Sciatic nerve (tissue), 2 donors: ENCODE results near the gene ADRA2B. TPM values are rescaled to one million over a fixed set of nuclear protein-coding genes. Genes with fewer than 3 reads are reported as not detected.
A peak's percentile ranks its signal among the peaks of the same experiment; 100 is the strongest.
"Not testable (repeated sequence)": the region's sequence is repeated elsewhere in the genome, so short reads cannot be mapped to it uniquely, and the experiment has no call there.

ENCODE experiments used
- ATAC-seq: fragments of 200-7000 bp; cut with Tn5 transposase; one replicate; pipeline ENCODE4 v1.9.1; 2020; ENCODE audit warnings: mild to moderate bottlenecking, moderate library complexity
- DNase-seq: peaks from one replicate; pipeline ENCODE4 v3.0.0-alpha.2; 2020; ENCODE audit warnings: low spot score
- intact Hi-C: fragments of 100-400 bp; cut with DNase I; formaldehyde crosslinking; loops from one replicate; pipeline ENCODE4 v1.14.2; 2022
- total RNA-seq: library from RNA; stranded (reverse); fragmentation: NEBNext Ultra II Directional; extraction: Animal tissue kit (Norgen Biotek cat#: 25700); gene quantifications from one replicate; pipeline ENCODE4 v1.2.1, GENCODE V29; 2021
- donor health status: DM: no; HTN: no; CAD: no.
- donor health status: DM: no; HTN: no; CAD: no.

The ADRA2B gene
- 3.2 TPM for total RNA-seq

DNA sequence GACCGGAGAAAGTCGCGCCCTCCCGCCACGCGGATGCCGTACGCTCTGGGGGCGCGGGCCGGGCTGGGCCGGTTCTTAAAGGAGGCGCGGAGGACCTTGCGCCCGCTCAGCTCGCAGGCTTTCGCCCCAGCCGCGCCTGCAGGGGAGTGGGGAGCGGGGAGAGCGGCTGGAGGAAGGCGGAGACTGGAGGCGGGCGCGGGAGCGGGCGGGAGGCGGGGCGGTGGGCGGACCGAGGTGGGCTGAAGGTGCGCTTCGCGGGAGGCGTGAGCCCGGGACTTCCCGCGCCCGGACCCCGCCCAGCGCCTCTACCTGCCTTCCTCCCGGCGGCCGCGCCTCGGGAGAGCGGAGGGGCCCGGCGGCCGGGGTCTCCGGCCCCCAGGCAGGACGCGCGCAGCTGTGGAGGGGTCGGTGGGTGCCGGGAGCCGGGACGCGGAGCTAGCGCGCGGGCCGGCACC, at the start of gene ADRA2B:
ADRA2B (minus strand) TSS at position 148 of the 455 bp plus-strand sequence. CDS start 422 bp downstream, outside the sequence.
- no peak for ATAC-seq
- intact Hi-C loops = loop anchor here (10.0 kb wide), 1 partner anchor 112 kb away; no protein-coding TSS in a partner anchor
- DNase-seq = peak; percentile 68

DNA sequence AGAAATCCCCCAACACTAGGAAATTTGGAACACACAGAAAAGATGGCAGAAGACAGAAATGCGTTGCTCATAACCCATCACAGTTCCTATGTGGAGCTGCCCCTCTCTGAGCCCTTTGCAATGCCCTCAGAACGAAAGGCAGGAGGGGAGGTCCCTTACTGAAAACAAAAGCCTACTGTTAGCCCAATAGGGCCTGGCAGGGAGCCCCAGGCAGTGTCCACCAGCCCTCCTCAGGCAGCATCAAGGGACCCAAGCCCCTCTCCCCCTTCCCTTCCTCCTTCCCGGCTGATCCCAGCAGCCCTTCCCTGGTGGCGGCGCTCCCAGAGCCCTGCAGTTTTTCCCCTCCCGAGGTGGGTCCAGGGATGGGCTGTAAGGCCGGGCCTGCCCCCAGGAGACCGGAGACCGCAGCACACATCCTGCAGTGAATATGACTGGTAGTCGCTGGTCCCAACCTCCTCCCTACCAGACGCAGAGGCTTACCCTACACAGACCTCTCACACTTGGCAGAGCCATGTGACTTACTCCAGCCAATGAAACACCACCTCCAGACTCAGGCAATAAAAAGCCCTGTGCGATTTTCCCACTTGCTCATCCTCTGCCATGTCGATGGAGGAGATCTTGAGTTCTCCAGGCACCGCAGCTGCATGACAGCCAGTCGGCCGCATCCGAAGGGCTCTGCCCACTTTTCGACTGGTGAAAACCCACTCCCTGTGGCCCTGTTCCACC, 48.3 kb upstream of the ADRA2B start:
- ATAC-seq = peak; percentile 78
- intact Hi-C loops = no loop called here

DNA sequence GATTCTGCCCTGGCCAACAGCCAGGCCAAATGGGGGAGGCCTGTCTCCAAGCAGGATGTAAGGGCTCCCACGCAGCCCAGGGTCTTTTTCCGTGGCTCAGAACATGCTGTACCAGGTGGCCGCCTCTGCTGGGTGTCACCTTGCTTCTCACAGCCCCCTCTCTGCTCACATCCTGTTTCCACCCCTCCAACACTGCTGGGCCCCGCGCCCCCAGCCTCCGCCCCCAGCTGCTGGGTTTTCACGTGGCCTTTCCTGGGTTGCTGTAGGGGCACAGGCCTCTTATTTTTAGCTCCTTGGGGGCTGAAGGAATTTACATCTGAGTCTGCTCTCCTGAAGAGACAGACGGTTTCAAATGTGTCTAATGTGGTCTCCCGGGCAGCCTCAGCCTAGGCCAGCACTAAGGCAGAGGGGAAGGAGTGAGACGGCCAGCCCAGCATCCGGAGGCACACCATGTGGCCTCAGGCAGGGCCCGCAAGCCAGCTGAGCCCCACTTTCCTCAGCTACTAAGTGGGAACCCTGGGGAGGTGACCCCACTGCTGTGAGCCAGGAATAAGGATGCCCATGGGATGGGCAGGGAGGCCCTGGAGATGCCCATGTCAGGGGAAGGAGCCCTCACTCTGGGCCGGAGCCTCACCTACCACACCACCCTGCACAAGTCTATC, 47.5 kb upstream of the ADRA2B start:
- DNase-seq (no peak), ATAC-seq (peak; percentile 48)
- intact Hi-C loops = no loop called here

More for the DNA sequence above, 48.3 kb upstream of the ADRA2B start:
- DNase-seq = no peak

DNA sequence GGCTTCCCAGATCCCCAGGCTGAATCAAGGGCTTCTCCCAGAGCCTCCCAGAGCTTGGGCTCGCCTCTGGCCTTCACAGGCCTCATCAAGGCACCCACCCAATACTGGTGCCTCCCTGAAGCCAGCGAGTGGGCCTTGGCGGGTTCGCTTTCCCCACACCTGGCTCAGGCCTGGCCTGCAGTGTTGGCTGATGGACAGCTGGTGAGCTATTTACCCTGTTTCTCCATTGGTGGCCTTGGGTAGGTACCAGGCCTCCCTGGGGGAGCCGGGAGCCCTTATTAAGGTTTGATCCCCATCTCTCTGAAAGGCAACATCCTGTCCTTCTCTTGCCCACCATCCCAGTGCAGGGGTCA, 47.0 kb upstream of the ADRA2B start:
- ATAC-seq = no peak
- DNase-seq = no peak
- intact Hi-C loops = no loop called here

DNA sequence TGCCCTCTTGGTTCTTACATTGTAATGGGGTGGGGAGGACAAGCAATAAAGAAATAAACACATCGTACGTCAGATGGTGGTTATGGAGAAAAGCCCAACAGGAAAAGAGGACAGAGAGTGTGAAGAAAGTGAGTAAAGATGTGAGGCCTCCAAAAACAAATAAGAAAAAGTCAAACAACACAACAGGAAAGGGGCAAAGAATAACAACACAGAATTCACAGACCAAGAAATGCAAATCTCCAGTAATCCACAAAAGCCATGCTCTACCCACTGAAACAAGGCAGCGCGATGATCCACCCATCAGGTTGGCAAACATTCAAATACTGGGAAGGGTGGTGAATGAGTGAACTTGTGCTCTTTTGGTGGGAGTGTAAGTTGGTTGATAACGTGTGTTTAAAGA, 45.5 kb upstream of the ADRA2B start:
- ATAC-seq (no peak), DNase-seq (no peak)
- intact Hi-C loops = no loop called here

DNA sequence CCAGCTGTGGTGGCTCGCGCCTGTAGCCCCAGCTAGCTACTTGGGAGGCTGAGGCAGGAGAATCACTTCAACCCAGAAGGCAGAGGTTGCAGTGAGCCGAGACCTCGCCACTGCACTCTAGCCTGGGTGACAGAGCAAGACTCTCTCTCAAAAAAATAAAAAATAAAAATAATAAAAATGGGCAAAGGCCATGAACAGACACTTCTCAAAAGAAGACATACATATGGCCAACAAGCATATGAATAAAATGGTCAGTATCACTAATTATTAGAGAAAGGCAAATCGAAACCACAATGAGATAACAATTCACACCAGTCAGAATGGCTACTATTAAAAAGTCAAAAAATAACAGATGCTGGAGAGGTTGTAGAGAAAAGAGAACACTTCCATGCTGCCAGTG, 44.0 kb upstream of the ADRA2B start:
- DNase-seq, intact Hi-C loops, ATAC-seq: not testable (repeated sequence)

DNA sequence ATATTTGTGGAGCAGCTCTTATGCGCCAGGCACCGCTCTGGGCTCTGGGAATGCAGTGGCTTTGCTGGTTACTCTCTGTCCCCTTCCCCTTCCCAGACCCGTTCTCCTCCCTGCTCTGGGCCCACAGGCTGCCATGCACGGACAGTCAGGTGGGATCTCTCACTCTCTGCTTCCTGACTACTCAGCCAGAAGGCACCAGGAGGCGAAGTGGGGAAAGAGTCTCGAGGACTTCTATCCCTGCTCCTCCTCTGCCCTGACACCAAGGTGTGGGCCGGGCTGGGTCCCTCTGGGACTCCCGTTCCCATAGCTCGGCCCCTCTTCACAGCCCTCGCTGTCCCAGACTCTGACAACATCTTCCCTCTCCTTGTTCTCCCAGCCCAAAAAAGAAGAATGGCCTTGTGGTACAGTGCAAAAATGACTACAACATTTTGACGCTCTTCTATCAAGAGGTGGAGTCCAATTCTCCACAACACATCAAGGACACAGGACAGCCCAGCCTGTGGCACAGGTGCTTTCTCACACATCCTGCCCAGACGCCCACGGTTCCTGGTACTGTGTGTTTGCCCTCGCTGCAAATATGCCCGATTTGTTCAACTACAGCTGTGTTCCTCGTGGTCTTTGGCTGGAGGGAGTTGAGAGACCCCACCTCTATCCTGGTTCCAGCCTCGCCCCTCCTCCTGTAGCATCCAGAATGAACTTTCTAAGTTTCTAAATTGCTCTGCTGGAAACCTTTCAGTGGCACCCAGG, 42.9 kb upstream of the ADRA2B start:
- intact Hi-C loops = no loop called here
- ATAC-seq (no peak), DNase-seq (peak; percentile 36)

DNA sequence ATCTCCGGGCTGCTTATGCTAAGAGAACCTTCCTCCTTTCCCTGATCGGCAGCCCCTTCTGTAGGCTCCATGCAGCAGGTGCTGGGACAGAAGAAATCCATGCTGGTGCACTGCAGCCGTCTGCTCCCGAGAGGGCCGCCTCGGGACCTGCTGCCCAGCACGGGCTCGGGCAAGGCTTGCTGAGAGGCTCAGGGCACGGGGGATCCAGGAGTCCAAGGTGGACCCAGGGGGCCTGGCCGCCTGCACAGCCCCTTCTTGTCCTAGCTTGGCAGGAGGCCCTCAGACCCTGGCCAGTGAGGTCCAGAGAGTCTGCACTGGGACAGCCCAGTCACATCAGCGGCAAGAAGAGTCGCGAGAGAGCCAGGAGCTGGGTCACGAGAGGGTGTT, 42.2 kb upstream of the ADRA2B start:
- DNase-seq = peak; percentile 40
- no peak for ATAC-seq
- intact Hi-C loops = no loop called here

DNA sequence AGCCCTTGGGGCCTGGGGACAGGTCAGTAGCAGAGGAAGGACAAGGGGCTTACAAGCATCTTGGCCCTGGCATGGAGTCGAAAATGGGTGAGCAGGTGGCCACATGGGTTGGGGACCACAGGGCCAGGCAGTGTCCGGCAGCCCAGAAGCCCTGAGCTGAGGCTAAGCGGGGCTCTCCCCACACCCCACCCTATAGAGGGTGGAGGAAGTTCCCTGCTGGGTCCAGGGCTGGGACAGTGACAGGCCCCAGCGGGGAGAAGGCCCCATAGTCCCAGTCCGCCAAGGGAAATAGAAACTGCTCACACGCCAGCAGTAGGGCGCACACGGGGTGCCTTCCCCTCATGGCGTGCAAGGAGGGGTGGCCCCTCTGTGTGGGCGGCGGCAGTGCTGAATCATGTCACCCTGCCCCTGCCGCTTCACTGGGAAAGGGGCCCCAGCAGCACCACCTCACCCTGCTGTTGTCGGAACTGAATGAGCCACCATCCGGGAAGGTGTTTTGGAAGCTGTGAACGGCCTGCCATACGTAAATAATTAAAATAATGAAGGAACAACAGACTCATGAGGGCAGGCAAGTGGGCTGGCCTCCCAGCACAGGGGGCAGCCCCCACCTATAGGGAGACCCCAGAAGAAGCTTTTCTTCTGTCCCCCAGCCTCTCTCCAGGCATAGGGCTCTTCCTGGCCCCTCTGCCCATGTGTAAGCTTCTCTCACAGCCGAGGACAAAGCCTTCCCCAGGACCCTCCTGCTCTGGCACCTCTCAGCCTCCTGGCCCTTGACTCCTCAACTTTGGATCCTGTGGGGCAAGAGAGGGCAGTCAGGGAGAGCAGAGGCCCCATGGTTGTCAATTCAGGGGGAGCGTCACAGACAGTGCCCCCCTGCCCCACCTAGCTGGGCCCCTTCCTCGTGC, 41.5 kb upstream of the ADRA2B start:
- DNase-seq (peak; percentile 52), ATAC-seq (peak; percentile 37)

DNA sequence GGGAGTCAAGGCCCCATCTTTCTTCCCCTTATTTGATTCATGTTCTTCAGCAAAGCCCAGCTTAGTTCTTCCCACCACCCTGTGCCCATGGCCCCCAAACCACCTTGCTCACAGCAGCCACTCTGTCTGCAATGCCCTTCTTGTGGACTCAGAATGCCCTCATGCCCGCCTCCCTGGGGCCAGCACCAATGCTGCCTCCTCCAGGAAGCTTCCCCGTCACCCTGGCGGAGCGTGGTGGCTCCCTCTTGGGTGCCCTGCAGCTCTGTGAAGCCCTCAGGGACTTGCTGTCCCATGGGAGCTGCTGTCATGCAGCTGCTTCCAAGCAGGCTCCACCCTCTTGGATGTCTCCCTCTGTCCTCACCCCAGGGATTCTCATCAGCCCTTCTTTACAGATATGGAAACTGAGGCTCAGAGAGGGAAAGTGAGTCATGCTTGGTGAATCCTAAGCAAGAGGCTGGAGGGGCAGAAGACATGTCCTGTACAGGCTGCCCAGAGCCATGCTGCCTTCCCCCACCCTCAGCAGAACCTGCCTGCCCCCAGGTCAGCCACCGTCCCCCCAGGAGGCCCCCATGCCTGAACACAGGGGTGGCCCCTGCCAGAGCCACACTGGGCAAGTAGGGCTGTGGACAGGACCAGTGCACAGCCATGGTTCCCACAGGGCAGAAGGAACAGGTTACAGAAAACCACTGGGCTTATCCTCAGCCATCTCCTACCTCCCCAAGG, 40.7 kb upstream of the ADRA2B start:
- peak; percentile 48 for DNase-seq

More for the DNA sequence above, 41.5 kb upstream of the ADRA2B start:
- intact Hi-C loops = no loop called here

DNA sequence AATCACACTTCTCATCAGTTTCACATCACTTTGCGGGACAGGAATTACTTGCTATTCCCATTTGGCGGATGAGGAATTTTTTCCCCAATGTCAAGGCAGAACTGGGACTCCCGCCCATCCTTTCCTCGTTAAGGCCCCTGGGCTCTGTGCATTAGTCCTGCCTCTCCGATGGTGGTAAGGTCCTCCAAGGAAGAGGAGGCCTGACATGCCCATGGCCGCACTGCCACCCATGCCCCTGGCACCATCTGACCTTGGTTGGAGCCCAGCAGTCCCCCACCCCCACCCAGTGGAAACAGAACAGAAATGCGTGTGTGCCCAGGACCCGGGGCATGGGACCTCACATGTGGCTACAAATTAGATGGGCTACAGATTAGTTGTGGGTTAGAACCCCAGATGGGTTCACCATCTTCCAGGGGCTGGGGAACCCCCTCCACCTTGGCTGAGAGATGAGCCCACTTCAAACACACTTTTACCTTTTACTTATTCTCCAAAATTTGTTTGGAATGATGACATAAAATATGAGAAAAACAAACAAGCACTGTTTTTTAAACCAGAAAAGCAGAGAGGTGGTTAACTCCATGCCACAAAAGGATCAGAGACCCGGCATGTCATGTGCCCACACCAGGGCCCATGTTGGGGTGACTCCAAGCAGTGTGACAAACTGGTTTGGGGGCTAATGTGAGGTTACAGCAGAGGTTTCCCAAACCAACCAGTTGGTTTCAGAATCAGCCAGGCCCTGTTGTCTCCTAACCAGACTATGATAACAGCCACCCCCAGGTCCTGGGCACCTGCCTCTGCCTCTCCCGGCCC, 39.8 kb upstream of the ADRA2B start:
- no peak for ATAC-seq
- DNase-seq = peak; percentile 30
- intact Hi-C loops = no loop called here

More for the DNA sequence above, 40.7 kb upstream of the ADRA2B start:
- intact Hi-C loops = no loop called here
- no peak for ATAC-seq

DNA sequence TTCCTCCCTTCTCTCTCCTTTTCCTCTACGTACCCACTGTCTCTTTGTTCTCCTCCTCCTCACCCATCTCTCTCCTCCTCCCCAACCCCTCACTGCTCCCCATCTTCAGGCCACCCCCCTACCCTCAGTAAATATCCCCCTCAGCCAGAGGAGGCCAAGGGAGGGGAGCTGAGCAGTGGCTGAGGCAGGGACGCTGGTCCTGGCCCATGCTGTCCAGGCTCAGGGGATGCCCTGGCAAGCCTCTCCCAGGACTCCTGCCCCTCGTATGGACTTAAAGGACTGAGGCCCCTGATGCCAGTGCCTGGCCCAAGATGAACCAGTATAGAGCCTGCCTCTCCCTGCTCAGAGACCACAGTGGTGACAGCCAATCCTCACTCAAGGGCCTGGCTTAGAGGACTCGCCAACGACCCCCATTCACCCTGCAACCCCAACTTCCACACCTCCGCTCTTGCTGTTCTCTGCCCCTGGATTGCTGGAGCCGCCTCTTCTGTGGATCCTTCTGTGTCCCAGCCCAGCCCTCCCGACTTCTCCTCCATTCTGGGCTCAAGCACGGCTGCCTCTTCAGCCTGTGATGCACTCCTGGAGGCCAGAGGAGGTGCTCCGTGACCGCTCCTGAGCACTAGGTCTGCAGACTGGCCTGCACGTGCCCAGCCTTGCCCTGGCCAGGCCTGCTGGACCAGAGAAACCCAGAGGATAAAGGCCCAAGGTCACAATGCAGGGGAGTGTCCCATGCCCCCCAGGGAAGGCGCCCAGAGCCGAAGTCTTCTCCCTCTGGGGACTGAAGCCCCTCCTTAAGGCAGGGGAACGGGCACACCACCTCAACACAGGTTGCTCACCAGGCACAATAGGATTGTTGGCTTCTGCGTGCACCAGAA, 38.4 kb upstream of the ADRA2B start:
- intact Hi-C loops = no loop called here
- ATAC-seq (no peak), DNase-seq (peak; percentile 35)

DNA sequence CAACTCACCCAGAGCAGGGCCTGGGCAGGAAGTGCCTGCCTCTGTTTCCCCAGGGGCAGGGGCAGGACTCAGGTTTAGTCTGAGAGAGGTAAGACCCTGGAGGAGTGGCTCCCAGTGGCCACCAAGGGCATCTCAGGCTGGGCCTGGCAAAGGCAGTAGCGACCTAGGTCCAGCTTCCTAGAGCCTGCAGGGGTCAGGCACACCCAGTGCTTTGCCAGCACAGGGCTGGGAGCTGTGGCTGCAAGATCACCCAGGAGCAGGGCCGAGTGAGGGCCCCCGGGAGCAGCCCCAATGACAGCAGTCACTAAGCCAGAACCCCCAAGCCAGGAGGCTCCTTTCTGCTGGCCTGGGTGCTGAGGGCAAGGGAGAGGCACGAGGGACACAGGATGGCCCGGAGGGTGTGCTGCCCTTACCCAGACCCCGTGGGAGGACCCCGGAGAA, 37.6 kb upstream of the ADRA2B start:
- DNase-seq (peak; percentile 30), ATAC-seq (no peak)
- intact Hi-C loops = no loop called here

DNA sequence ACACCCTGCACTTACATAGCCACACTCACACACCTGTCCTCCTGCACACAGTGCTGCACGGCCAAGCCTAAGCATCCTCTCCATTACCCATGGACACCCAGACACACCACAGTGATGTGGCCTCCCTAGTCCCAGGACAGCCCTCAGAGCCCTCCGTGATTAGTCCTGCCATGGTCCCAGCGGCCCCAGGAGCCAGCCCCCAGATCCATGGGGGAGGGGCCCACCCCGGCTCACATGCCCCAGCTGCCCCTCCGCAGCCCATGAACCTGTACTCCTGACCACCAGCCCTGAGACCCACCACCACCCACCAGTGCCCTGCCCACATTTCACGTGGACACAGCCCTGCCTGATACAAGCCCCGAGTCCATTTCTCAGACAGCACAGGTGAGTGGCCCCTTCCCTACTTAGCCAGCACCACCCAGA, 36.9 kb upstream of the ADRA2B start:
- intact Hi-C loops = no loop called here
- DNase-seq (peak; percentile 36), ATAC-seq (no peak)

DNA sequence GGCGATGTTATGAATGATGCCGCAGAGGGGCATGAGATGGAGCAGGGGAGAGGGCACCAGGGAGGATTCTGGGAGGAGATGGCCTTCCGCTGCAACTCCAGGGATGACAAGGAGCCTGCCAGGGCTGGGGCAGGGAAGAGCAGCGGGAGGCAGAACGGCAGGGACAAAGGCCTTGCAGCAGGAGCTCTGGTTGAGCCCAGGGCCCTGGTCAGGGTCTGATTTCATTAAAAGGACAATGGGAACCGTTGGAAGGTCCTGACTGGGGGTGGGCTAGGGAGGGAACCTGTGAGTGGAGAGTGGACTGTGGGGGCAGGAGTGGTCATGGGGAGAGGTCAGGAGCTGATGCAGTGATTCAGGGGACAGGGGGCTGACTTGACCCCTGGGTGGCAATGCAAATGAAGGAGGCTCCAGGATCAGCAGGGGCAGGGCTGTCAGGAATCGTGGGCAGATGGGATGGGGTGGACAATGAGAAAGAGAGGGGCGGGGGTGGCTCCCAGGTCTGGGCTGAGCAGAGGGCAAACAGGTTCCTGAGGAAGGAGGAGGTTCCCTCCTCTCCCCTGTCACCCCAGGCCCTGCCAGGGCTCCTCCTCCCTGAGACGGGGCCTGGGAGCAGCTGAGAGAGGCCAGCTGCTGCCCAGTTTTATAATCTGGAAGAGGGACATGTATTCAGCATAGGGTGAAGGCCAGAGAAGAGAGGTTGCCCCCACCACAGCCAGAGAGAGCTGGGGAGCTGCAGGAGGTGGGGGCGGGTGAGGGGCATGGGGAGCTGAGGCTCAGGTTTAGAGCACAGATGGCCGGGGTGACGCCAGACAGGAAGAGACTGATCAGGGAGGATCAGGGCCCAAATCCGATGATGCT, 36.2 kb upstream of the ADRA2B start:
- intact Hi-C loops = no loop called here
- ATAC-seq (no peak), DNase-seq (peak; percentile 28)
